CD4-positive, alpha-beta T cell treated with Interleukin-6 at 100 ng/mL for 8 hours (primary cell): ENCODE data around the gene SMCO3.

Experiments used
- DNase-seq: peaks from one replicate; pipeline ENCODE4 v3.0.0-alpha.2; 2020; ENCODE audit warnings: mixed read lengths, low spot score

SMCO3 gene

GRCh38 chr12:14814014-14814413, at the start of gene SMCO3:
Gene SMCO3 (minus strand): TSS chr12:14814182. CDS start chr12:14806680, 7,502 bp downstream.
- DNase-seq = no peak

- DNase-seq = no peak
Measured at GRCh38 chr12:14860490-14860889, 46.5 kb upstream of the SMCO3 start.

- no peak for DNase-seq
Measured at GRCh38 chr12:14858513-14858912, 44.5 kb upstream of the SMCO3 start.

DNA sequence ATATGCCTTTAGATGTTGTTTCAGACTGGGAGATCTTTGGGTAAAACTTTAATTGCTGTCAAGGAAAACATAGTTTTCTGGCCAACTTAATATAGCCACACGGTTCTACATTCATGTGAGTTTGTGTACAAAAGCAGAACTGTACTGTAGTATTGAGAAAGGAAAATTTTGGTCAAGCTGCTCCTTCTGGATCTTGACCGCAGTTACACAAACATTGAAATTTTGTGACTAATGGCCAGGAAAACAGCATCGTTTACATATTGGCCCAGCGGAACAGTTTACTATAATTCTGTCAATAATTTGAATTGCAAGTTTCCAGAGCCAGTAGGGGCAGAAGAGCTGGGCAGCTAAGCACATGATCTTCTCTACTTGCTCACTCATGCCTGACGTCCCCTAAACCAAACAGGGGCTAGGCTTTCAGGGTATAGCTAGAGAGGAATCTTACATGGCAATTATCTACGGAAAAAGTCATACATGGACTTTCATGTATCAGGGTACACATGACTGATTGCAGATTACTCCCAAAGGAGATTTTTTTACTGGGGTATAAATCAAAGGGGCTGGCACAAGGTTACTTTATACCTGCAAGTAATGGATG, 40.7 kb upstream of the SMCO3 start:
- DNase-seq = no peak

GRCh38 chr12:14853961-14854360, 40.0 kb upstream of the SMCO3 start:
- no peak for DNase-seq

- no peak for DNase-seq
Measured at GRCh38 chr12:14852880-14853279, 38.9 kb upstream of the SMCO3 start.

DNA sequence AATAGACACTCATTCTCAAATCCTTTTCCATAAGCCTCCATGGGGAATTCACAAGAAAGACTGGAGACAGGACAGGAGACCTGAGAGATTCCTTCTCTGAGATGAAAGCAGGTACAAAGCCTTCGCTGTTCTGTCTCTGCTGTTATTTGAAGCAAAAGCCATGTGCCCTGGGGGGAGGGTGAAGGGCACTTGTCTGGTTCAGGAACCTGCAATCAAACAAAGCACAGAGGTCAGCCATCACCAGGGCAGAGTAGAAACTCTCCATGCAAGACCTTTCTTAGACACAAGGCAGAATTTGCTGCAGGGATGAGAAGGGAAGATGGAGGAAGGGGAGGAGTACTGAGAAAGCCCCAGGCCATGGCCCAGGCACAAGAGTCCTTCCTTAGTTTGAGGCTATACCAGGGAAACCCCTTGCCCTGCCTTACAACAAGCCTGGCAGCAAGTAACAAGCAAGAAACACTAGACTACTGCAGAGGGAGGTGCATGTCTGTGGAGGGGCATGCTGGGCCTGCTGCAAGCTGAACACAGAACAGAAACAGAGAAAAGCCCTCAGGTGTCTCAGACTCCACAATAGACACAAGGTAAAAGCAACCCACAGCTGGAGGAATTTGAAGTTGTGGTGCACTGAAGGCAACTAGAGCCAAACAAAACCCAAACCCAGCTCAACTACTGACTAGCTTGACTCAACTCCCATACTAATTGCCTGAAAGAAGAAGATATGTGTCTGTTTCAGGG, 37.1 kb upstream of the SMCO3 start:
- no peak for DNase-seq

DNA sequence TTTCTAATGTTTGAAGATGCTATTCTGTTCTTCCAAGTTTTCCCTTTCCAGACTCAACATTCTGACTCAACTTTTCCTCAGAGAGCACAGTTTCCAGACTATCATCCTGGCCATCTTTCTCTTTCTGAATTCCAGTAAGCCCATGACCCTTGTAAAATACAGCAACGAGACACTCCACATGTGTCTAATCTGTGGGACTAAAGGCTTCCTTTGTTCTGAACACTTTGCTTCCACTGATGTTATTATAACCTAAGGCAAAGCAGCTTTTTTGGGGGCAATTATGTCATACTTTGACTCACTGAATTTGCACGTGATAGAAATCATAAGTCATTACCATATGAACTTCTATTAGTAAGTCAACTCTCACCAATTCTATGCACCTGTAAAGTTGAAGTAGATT, 35.7 kb upstream of the SMCO3 start:
- DNase-seq = no peak

GRCh38 chr12:14846876-14847580, 33.0 kb upstream of the SMCO3 start:
- DNase-seq = no peak

- DNase-seq = no peak
Measured at GRCh38 chr12:14846042-14846587, 32.1 kb upstream of the SMCO3 start.

- peak; percentile 56 for DNase-seq
Measured at GRCh38 chr12:14845350-14845750, 31.4 kb upstream of the SMCO3 start.

- no peak for DNase-seq
Measured at GRCh38 chr12:14844401-14844800, 30.4 kb upstream of the SMCO3 start.

- DNase-seq = no peak
Measured at GRCh38 chr12:14843425-14843887, 29.5 kb upstream of the SMCO3 start, which contains the start of gene ART4. Gene ART4 (minus strand): TSS chr12:14843526. CDS start chr12:14843113, 413 bp downstream.

DNA sequence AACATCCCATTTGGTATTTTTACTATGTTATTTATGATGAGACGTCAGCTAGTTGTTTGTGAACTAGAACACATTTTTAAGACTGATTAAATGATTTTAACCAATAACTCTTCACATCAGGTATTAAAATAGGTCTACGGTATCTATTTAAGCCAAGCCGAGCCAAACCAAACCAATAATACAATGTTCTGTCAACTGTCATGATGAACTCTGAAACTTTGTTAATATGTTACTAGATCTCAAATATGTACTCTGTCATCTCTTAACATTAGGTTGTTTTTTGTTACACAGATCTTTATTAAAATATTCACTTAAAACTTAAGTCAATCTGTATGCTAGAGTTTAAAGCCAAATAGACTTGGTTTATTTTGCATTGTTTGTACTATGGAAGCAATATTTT, 28.3 kb upstream of the SMCO3 start:
- DNase-seq = no peak

DNA sequence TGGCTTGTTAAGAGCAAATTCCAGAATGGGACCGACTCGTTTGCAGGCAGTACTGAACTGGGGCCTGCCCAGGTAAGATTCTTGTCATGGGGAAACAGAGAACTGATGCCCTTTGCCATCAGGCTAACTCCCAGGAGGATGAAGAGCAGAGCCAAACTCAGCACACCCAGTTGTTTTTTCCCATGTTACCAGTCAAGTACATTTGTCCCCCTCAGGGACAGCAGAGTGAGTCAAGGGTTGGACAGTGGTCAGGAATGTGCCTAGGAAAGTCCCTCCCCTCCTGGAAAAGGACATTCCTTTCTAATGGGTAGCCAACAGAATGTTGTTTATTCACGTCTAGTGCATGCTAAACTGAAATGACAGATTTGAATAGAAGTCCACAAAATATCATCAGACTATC, 27.8 kb upstream of the SMCO3 start:
- no peak for DNase-seq

- DNase-seq = no peak
Measured at GRCh38 chr12:14840616-14841015, 26.6 kb upstream of the SMCO3 start.

- no peak for DNase-seq
Measured at GRCh38 chr12:14839262-14839661, 25.3 kb upstream of the SMCO3 start.

DNA sequence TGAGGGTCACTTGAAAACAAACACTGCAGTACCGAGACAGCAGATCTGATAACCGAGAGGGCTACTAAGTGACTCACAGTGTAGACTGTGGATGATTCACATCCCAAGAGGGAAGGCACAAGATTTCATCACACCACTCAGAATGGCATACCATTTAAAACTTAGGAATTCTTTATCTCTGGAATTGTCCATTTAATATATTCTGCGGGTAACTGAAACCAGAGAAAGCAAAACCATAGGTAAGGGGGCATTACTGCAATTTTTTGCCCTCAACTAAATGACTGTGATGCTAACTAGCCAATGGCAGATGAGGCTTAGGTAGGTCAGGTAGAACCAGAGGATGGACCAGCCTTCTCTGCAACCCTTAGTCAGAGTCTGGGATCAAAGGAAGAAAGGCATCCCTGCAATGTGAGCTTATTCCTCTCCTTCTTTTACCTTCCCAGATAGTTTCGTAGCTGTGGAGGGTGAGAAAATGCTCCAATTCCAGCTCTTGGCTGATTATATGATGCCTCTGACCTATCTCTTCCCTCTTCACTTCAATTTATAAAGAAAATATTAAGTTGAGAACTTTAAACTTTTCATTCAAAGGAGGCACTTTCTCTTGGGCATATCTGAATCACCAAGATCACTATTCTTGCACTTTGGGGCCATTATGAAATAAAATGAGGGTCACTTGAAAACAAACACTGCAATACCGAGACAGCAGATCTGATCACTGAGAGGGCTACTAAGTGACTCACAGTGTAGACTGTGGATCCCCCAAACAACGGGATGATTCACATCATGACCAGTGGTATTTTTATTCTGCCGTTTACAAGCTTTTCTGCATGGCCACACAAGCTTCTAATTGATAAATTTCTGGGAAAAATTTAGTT, 22.6 kb upstream of the SMCO3 start:
- no peak for DNase-seq

DNA sequence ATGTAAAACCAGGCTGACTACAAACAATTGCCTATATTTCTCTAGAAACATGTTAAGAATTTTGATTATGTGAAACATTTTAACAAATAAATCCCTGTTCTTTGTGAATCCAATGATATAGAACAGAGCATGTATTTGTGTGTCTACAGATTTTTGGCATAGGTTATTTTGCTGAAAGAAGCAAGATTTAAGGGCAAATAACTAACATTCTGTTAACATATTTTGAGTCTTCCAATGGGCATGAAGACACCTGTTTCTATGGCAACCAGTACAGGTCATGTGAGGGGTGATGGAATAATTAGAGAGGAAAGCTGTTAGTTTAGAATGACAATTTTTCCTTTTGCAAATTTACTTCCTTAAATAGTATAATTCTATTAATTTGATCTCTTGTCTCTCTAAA, 20.5 kb upstream of the SMCO3 start:
- DNase-seq = no peak

GRCh38 chr12:14833952-14834351, 20.0 kb upstream of the SMCO3 start:
- no peak for DNase-seq

DNA sequence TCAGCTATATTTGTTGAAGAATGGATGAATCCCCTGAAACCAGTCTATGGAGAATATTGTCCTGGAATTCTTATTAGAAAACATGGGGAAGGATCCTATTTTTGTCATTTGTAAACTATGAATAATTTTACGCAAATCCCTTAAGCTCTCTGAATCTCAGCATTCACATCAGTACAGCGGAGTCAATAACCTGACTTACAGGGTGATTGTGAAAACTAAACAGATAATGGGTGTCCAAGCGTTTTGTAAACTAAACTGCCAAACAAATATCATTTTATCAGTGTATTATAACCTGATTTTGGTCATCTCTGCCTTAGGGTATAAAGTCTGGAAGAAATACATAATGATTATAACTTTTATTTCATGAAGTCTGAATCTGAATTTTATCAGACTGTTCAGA, 19.4 kb upstream of the SMCO3 start:
- DNase-seq = no peak

GRCh38 chr12:14828892-14829291, 14.9 kb upstream of the SMCO3 start:
- no peak for DNase-seq
